GM12873 (cell line): ENCODE results near the gene PTPRN2.

Experiments
- TF ChIP-seq, protein P1 (sequence below): IDR thresholded peaks from 2 replicates; pipeline ENCODE4 v1.5.1; 2012; ENCODE audit warnings: low read depth, mild to moderate bottlenecking, moderate library complexity, low read length, control low read depth; ENCODE audit not compliant: insufficient read depth; ENCODE audit errors: missing control alignments

The PTPRN2 gene

DNA sequence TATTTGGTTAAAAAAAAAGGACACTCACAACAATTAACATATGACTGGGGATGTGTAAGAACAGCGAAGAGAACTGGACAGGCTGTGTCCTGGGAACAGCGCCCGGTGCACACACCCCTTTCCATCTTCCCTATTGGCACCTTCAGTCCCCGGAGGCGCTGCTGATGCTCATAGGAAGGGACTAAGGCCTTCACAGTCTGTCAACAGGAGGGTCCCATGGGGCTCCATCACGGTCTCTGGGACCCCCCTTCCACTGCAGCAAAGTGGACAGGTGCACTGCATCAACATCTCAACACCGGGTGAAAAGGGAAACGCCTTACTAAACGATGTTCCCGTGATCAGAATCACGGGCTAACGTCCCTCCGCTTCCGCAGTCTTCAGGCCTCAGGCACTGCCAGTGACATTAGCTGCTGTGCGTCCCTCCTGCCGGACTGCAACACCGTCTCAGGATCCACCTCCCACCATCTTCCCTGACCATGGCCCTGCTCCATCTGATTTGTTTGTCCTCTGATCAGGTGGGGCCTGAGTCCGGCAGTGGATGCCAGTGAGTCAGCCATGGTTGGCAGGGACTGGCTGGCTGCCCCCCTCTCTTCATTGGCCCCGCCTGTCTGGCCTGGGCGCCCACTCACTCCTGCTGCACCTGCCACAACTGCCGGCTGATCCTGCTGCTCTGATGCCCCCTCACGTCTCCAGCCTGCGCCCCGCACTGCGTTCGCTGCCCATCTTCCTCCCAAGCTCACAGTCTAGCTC is 636.1 kb downstream of the PTPRN2 start:
- TF ChIP-seq, protein P1, sequence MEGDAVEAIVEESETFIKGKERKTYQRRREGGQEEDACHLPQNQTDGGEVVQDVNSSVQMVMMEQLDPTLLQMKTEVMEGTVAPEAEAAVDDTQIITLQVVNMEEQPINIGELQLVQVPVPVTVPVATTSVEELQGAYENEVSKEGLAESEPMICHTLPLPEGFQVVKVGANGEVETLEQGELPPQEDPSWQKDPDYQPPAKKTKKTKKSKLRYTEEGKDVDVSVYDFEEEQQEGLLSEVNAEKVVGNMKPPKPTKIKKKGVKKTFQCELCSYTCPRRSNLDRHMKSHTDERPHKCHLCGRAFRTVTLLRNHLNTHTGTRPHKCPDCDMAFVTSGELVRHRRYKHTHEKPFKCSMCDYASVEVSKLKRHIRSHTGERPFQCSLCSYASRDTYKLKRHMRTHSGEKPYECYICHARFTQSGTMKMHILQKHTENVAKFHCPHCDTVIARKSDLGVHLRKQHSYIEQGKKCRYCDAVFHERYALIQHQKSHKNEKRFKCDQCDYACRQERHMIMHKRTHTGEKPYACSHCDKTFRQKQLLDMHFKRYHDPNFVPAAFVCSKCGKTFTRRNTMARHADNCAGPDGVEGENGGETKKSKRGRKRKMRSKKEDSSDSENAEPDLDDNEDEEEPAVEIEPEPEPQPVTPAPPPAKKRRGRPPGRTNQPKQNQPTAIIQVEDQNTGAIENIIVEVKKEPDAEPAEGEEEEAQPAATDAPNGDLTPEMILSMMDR = no peak

DNA sequence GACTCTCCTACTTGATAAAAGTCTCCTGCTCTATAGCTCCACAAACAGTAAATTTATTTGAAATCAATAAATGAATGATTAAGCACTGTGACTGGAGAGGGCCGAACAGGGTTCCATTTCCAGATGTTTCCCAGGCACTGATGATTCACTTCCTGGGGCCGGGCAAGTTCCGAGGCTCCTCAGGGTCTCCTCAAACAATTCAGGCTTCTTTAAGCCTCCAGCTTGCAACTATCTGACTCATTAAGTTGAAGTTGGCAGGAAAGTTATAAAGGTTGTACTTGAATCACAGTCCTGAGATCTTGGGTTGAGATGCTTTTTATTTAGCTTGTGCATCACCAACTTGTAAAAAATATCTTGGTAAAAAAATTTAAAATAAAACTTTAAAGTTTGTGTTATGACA is 637.9 kb downstream of the PTPRN2 start:
- TF ChIP-seq, protein P1 = no peak

DNA sequence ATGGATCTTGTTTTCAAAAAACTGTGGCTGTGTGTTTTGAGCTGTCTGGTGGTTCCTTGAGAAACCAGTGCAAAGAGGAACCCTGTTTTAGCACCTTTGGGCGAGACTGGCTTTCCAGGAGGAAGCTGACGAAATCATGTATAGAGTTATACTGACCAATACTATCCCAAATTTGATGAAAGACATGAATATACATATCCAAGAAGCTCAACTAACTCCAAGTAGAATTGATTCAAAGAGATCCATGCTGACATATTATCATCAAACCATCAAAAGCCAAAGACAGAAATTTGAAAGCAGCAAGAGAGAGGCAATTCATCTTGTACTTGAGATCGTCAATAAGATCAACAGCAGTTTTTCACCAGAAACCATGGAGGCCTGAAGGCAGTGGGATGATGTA is 640.1 kb downstream of the PTPRN2 start:
- TF ChIP-seq, protein P1 = no peak

DNA sequence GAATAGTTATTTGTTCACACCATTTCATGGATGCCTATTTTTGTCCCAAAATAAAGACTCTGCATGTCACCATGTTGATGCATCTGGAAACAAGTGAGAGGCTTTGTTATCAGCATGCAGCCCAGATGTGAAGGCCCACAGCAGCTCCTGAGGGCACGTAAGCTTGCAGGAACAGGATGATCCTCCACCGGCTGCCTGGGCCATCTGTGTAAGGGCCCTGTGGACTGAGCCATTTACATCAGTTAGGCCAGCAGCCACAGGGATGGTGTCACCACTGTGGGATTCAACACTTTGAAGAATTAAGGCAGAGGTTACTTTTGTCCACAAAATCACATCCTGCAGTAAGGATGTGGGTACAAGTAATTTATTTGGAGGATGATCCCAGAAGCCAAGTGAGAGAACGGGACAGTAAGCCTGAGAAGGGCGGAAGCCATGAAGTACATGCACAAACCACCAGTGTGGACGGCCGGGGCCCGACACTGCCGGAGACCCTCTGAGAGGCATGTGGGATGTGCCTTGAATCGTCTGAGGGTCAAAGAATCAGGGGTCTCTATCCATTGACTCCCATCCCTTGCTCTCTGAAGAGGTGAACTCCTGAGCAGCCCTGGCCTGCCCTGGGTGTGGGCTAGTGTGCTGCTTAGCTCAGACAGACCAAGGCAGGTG is 641.1 kb downstream of the PTPRN2 start:
- TF ChIP-seq, protein P1 = no peak

DNA sequence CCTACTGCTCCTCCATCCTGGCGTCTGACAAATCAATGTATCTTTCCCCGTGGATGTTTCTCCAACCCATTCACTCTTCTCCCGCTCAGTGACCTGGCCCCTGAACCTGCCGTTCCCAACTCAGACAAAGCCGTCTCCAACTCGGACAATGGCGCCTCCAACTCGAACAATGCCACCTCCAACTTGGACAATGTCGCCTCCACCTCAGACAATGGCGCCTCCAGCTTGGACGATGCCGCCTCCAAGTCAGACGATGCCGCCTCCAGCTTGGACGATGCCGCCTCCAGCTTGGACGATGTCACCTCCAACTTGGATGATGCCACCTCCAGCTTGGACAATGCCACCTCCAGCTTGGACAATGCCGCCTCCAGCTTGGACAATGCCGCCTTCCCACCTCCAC is 642.2 kb downstream of the PTPRN2 start:
- TF ChIP-seq, protein P1 = no peak

DNA sequence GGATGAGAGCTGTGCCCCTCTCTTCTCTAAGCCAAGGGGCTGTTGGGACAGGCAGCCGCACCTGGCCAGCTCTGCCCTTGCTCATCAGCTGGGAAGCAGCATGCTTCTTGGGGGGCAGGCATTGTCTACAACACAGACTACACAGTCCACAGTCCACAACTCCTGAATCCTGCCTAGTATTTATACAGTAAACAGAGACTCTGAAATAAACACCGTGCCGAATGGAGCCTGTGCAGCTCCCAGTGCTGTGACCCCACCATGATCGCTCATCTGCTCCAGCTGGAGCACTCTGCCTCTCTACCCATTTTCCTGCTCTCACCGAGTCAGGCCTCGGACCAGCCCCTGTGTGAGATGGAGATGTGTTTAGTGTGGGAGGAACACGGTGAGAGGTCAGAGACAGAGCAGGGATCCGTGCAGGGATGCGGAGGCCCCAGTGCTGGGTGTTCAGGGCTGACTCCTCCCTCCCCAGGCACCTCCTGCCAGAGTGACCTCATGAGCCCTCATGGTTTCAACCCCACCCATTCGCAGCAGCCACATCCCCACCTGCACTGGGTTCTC is 642.8 kb downstream of the PTPRN2 start:
- TF ChIP-seq, protein P1 = no peak

DNA sequence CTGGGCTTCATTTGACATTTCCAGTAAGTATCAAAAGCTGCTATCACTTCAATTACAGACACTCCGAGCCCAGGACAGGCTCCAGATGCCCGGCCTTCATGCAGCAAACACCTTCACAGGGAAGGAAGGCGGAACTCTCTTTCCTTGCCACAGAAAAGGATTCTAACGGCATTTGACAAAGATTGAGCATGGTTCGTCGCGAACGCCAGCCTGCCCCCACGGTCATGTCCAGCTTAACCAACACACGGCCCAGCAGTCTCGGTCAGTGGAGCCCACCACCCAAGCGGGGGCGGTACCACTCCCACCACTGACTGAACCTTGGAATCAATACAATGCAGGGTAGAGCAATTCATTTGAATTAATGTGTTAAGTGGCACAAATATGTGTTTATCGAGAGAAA is 643.6 kb downstream of the PTPRN2 start:
- TF ChIP-seq, protein P1 = no peak
